Mesenteric fat pad (tissue), 1 donor: Measurements from ENCODE around the gene PMM1. TPM values are rescaled to one million over a fixed set of nuclear protein-coding genes. Genes with fewer than 3 reads are reported as not detected.
"Not testable (repeated sequence)": the region's sequence is repeated elsewhere in the genome, so short reads cannot be mapped to it uniquely, and the experiment has no call there.

Source experiments
- DNase-seq: peaks from one replicate; pipeline ENCODE4 v3.0.0-alpha.2; 2020; ENCODE audit warnings: low spot score
- long read RNA-seq: library from polyadenylated mRNA; unstranded; transcript quantifications from one replicate; pipeline ENCODE4 v2.0.0, GENCODE V29; 2020
- total RNA-seq: library from RNA; stranded (reverse); fragmentation: NEBNext Ultra II Directional; extraction: Animal tissue kit (Norgen Biotek cat#: 25700); gene quantifications from one replicate; pipeline ENCODE4 v1.2.1, GENCODE V29; 2021
- donor health status: DM: yes; HTN: yes; CAD: no.

PMM1 gene
- 51.4 TPM for total RNA-seq
- long read RNA-seq, transcript PMM1-201 (8 exons, 1,298 nt), result major isoform, 148 of 192 reads
- long read RNA-seq, partial matches to known transcripts, result 11 of 192 reads
- long read RNA-seq, other reads (novel, unspliced or antisense), result 30 of 192 reads

- peak; percentile 100 for DNase-seq
Measured at GRCh38 chr22:41589391-41590241, at the start of gene PMM1. PMM1 (minus strand) TSS chr22:41589840; CDS start chr22:41589805, 35 bp downstream.

- no peak for DNase-seq
Measured at GRCh38 chr22:41638748-41639147, 49.1 kb upstream of the PMM1 start.

GRCh38 chr22:41638124-41638523 lies 48.5 kb upstream of the PMM1 start:
- no peak for DNase-seq

- peak; percentile 35 for DNase-seq
Measured at GRCh38 chr22:41637623-41638022, 48.0 kb upstream of the PMM1 start.

- peak; percentile 55 for DNase-seq
Measured at GRCh38 chr22:41636467-41636866, 46.8 kb upstream of the PMM1 start.

- peak; percentile 51 for DNase-seq
Measured at GRCh38 chr22:41634610-41635009, 45.0 kb upstream of the PMM1 start.

- not testable (repeated sequence) for DNase-seq
Measured at GRCh38 chr22:41631615-41632014, 42.0 kb upstream of the PMM1 start.

GRCh38 chr22:41631115-41631514 lies 41.5 kb upstream of the PMM1 start:
- peak; percentile 76 for DNase-seq

GRCh38 chr22:41625577-41625976 lies 35.9 kb upstream of the PMM1 start:
- no peak for DNase-seq

- DNase-seq, result no peak
Measured at GRCh38 chr22:41621911-41622179, 32.2 kb upstream of the PMM1 start.

GRCh38 chr22:41621099-41621910 lies 31.7 kb upstream of the PMM1 start, which contains the start of gene XRCC6:
XRCC6 (plus strand) TSS chr22:41621295; CDS start chr22:41622005, 710 bp downstream.
- peak; percentile 100 for DNase-seq

GRCh38 chr22:41620589-41621098 lies 31.0 kb upstream of the PMM1 start, which contains the start of gene DESI1:
DESI1 (minus strand) TSS chr22:41621043; CDS start chr22:41620839, 204 bp downstream.
- no peak for DNase-seq

GRCh38 chr22:41619979-41620588 lies 30.4 kb upstream of the PMM1 start:
- no peak for DNase-seq

GRCh38 chr22:41613456-41613855 lies 23.8 kb upstream of the PMM1 start:
- no peak for DNase-seq

- DNase-seq, result no peak
Measured at GRCh38 chr22:41612603-41613306, 23.1 kb upstream of the PMM1 start.

- no peak for DNase-seq
Measured at GRCh38 chr22:41608386-41608785, 18.7 kb upstream of the PMM1 start.

- DNase-seq, result no peak
Measured at GRCh38 chr22:41603873-41604332, 14.3 kb upstream of the PMM1 start.

- no peak for DNase-seq
Measured at GRCh38 chr22:41600976-41601375, 11.3 kb upstream of the PMM1 start.

GRCh38 chr22:41598891-41599635 lies 9.4 kb upstream of the PMM1 start:
- DNase-seq, result no peak

GRCh38 chr22:41598081-41598480 lies 8.4 kb upstream of the PMM1 start:
- no peak for DNase-seq
